Tibial nerve (tissue), 4 donors: ENCODE data around the gene ASCL2. TPM values are rescaled to one million over a fixed set of nuclear protein-coding genes. Genes with fewer than 3 reads are reported as not detected.

Source experiments
- DNase-seq, 2 donors: peaks; one replicate each; pipeline ENCODE4 v3.0.0-alpha.2; 2019; ENCODE audit warnings: low spot score in 2 of 2
- H3K27ac ChIP-seq, 4 donors: fragments of 200-600 bp; sonication (generic) in 3 of 4; one replicate each; pipeline ENCODE4 v1.5.1; 2017 to 2019; ENCODE audit warnings: mild to moderate bottlenecking in 1 of 4
- H3K27me3 ChIP-seq, 2 donors: fragments of 200-600 bp; sonication (generic) in 1 of 2; one replicate each; pipeline versions ENCODE4 v1.5.1 to v1.6.0; 2017 to 2019
- H3K36me3 ChIP-seq, 3 donors: fragments of 200-600 bp; sonication (generic); one replicate each; pipeline ENCODE4 v1.5.1; 2018 to 2019
- H3K4me1 ChIP-seq, 4 donors: fragments of 200-600 bp; sonication (generic) in 3 of 4; one replicate each; pipeline ENCODE4 v1.5.1; 2017 to 2019
- H3K4me3 ChIP-seq, 4 donors: fragments of 200-600 bp; sonication (generic) in 3 of 4; one replicate each; pipeline ENCODE4 v1.5.1; 2017 to 2019; ENCODE audit warnings: mild to moderate bottlenecking in 1 of 4, moderate library complexity in 1 of 4
- H3K9me3 ChIP-seq, 4 donors: fragments of 200-600 bp; sonication (generic) in 3 of 4; one replicate each; pipeline ENCODE4 v1.5.1; 2017 to 2019
- CTCF ChIP-seq, 5 experiments: fragments of 200-600 bp in 3 of 5; fragments of 450-650 bp in 2 of 5; sonication (generic) in 3 of 5; IDR thresholded peaks; one replicate each; pipeline ENCODE4 v1.5.1; 2016 to 2019; ENCODE audit warnings: antibody characterized with exemption in 5 of 5, mild to moderate bottlenecking in 3 of 5, moderate library complexity in 2 of 5
- EP300 ChIP-seq, 2 donors: sonication (generic); formaldehyde crosslinking; IDR thresholded peaks; one replicate each; pipeline ENCODE4 v1.6.1; 2017; ENCODE audit warnings: antibody characterized with exemption in 2 of 2, mild to moderate bottlenecking in 1 of 2
- POLR2A ChIP-seq, 2 donors: fragments of 450-650 bp; IDR thresholded peaks; one replicate each; pipeline ENCODE4 v1.6.1; 2017; ENCODE audit warnings: antibody characterized with exemption in 2 of 2, mild to moderate bottlenecking in 2 of 2, moderate library complexity in 2 of 2
- WGBS, 2 donors: methylation state at CpG; one replicate each; pipeline ENCODE4 v1.1.5; 2018; 5-methylcytosine and 5-hydroxymethylcytosine counted together
- total RNA-seq, 4 donors: library from RNA; depleted of rRNA; stranded (reverse); fragments of >200 nt; gene quantifications; one replicate each; pipeline ENCODE4 v1.1.0, GENCODE V29; 2016

Gene ASCL2
- total RNA-seq, 4 donors from 2014 or later: 0.66 to 4.1 (median 3.0) TPM

GRCh38 chr11:2271327-2272227 is 1.2 kb upstream of the ASCL2 start:
- no peaks in the 10 kb centered on the region for H3K36me3 ChIP-seq
- TF ChIP-seq POLR2A (IDR thresholded peaks at IDR 0.05) (no peak), EP300 (IDR thresholded peaks at IDR 0.05) (no peak), CTCF (IDR thresholded peaks at IDR 0.05) (no peak)
- H3K4me3 ChIP-seq: peak overlapping the region in 1 of 4 donors; percentile 60
- no peak overlapping the region for H3K27ac ChIP-seq
- no peak for DNase-seq
- H3K4me1 ChIP-seq: peaks cover 0 to 32% (median 8%) of the 10 kb centered on the region in 4 donors
- H3K9me3 ChIP-seq: no peaks in the 10 kb centered on the region
- WGBS, 2 donors: 40 to 44% methylated on average over 28 to 35 of the region's 45 CpGs
- H3K27me3 ChIP-seq: peaks cover 0 to 37% of the 10 kb centered on the region in 2 donors

- Histone ChIP-seq H3K4me1 (peaks cover 0 to 32% (median 8%) of the 10 kb centered on the region in 4 donors), H3K36me3 (no peaks in the 10 kb centered on the region), H3K4me3 (peak overlapping the region in 1 of 4 donors; percentile 60), H3K27ac (no peak overlapping the region), H3K27me3 (peaks cover 0 to 37% of the 10 kb centered on the region in 2 donors), H3K9me3 (no peaks in the 10 kb centered on the region)
- no peak for DNase-seq
- TF ChIP-seq EP300 (IDR thresholded peaks at IDR 0.05): no peak
- WGBS, 2 donors: 0 to 6% methylated on average over 2 to 21 of the region's 28 CpGs
Observed at GRCh38 chr11:2271077-2271326, 614 bp upstream of the ASCL2 start.

- TF ChIP-seq POLR2A (IDR thresholded peaks at IDR 0.05): no peak
- TF ChIP-seq CTCF (IDR thresholded peaks at IDR 0.05): peak in 3 of 5 experiments; percentile 9 to 36 (median 14)
- Histone ChIP-seq H3K36me3 (no peaks in the 10 kb centered on the region), H3K4me3 (peak overlapping the region; percentile 23 to 60 (median 51)), H3K4me1 (peaks cover 0 to 32% (median 8%) of the 10 kb centered on the region in 4 donors), H3K9me3 (no peaks in the 10 kb centered on the region), H3K27me3 (peaks cover 0 to 37% of the 10 kb centered on the region in 2 donors), H3K27ac (peak overlapping the region in 3 of 4 donors; percentile 11 to 76 (median 75))
- peak in 1 of 2 donors; percentile 30 for DNase-seq
- WGBS, 2 donors: 0 to 2% methylated on average over 16 to 62 of the region's 104 CpGs
Observed at GRCh38 chr11:2269601-2270321, 627 bp downstream of the ASCL2 start.

GRCh38 chr11:2268729-2269600 is 1.4 kb downstream of the ASCL2 start:
- 2% methylated on average over 13 to 60 of the region's 89 CpGs for WGBS, 2 donors
- H3K36me3 ChIP-seq: no peaks in the 10 kb centered on the region
- peak overlapping the region; percentile 23 to 60 (median 51) for H3K4me3 ChIP-seq
- peak; percentile 23 for DNase-seq
- peaks cover 0 to 37% of the 10 kb centered on the region in 2 donors for H3K27me3 ChIP-seq
- TF ChIP-seq POLR2A (IDR thresholded peaks at IDR 0.05) (no peak), CTCF (IDR thresholded peaks at IDR 0.05) (no peak), EP300 (IDR thresholded peaks at IDR 0.05) (no peak)
- H3K9me3 ChIP-seq: no peaks in the 10 kb centered on the region
- H3K27ac ChIP-seq: peak overlapping the region in 3 of 4 donors; percentile 11 to 76 (median 75)
- peaks cover 0 to 32% (median 8%) of the 10 kb centered on the region in 4 donors for H3K4me1 ChIP-seq
